ENCODE data around the gene ACSF3.

ACSF3 gene

GRCh38 chr16:89114159-89114981 is 20.7 kb downstream of the ACSF3 start:
- TF ChIP-seq, protein P1, sequence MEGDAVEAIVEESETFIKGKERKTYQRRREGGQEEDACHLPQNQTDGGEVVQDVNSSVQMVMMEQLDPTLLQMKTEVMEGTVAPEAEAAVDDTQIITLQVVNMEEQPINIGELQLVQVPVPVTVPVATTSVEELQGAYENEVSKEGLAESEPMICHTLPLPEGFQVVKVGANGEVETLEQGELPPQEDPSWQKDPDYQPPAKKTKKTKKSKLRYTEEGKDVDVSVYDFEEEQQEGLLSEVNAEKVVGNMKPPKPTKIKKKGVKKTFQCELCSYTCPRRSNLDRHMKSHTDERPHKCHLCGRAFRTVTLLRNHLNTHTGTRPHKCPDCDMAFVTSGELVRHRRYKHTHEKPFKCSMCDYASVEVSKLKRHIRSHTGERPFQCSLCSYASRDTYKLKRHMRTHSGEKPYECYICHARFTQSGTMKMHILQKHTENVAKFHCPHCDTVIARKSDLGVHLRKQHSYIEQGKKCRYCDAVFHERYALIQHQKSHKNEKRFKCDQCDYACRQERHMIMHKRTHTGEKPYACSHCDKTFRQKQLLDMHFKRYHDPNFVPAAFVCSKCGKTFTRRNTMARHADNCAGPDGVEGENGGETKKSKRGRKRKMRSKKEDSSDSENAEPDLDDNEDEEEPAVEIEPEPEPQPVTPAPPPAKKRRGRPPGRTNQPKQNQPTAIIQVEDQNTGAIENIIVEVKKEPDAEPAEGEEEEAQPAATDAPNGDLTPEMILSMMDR (conservative IDR thresholded peaks at IDR 0.05; ENCODE audit: control insufficient read depth, insufficient read depth, low read depth, low read length), result no peak
- DNase-seq (ENCODE audit: low read depth), result peak; percentile 9
- H3K4me3 ChIP-seq (ENCODE audit: control insufficient read depth, low read depth, low read length), result no peak overlapping the region

- peak; percentile 80 for DNase-seq (ENCODE audit: low read depth)
- no peak overlapping the region for H3K4me3 ChIP-seq (ENCODE audit: control insufficient read depth, low read depth, low read length)
- TF ChIP-seq, protein P1 (conservative IDR thresholded peaks at IDR 0.05; ENCODE audit: control insufficient read depth, insufficient read depth, low read depth, low read length), result no peak
Observed at GRCh38 chr16:89115216-89115861, 21.7 kb downstream of the ACSF3 start.

GRCh38 chr16:89116341-89117226 is 22.9 kb downstream of the ACSF3 start:
- no peak overlapping the region for H3K4me3 ChIP-seq (ENCODE audit: control insufficient read depth, low read depth, low read length)
- DNase-seq (ENCODE audit: low read depth), result no peak

GRCh38 chr16:89117227-89117974 is 23.7 kb downstream of the ACSF3 start:
- DNase-seq (ENCODE audit: low read depth), result no peak
- no peak overlapping the region for H3K4me3 ChIP-seq (ENCODE audit: control insufficient read depth, low read depth, low read length)
- TF ChIP-seq, protein P1 (conservative IDR thresholded peaks at IDR 0.05; ENCODE audit: control insufficient read depth, insufficient read depth, low read depth, low read length), result no peak

More at GRCh38 chr16:89116341-89117226, 22.9 kb downstream of the ACSF3 start:
- TF ChIP-seq, protein P1 (conservative IDR thresholded peaks at IDR 0.05; ENCODE audit: control insufficient read depth, insufficient read depth, low read depth, low read length), result no peak

GRCh38 chr16:89117975-89118289 is 24.3 kb downstream of the ACSF3 start:
- no peak for DNase-seq (ENCODE audit: low read depth)
- H3K4me3 ChIP-seq (ENCODE audit: control insufficient read depth, low read depth, low read length), result no peak overlapping the region
- TF ChIP-seq, protein P1 (conservative IDR thresholded peaks at IDR 0.05; ENCODE audit: control insufficient read depth, insufficient read depth, low read depth, low read length), result no peak

Measured in fibroblast of mammary gland (primary cell).